ENCODE measurements around the gene EXOC4. TPM values are rescaled to one million over a fixed set of nuclear protein-coding genes. Genes with fewer than 3 reads are reported as not detected.

Gene EXOC4
- total and polyA plus RNA-seq, 2 of the 13 experiments (the other 11 are each of a cell fraction or from before 2014, with no cell fraction given): 22.5 to 39.0 TPM

- Histone ChIP-seq H3K9me3 (ENCODE audit: low read length) (peaks cover 12% of the 10 kb centered on the region), H3K36me3 (replicated peaks in 1 of 2; ENCODE audit: control insufficient read depth in 1 of 2, insufficient read depth in 2 of 2, low read length in 2 of 2) (no peaks in the 10 kb centered on the region), H2AFZ (ENCODE audit: low read length) (no peak overlapping the region), H3K27ac (ENCODE audit: extremely low read length, insufficient read depth, low read length) (no peak overlapping the region), H3K27me3 (ENCODE audit: control insufficient read depth in 1 of 2, insufficient read depth in 2 of 2, low read length in 2 of 2) (no peaks in the 10 kb centered on the region), H3K4me2 (ENCODE audit: low read depth, low read length) (no peak overlapping the region), H3K79me2 (ENCODE audit: insufficient read depth, low read length) (no peaks in the 10 kb centered on the region), H3K4me1 (ENCODE audit: insufficient read depth, low read length) (no peaks in the 10 kb centered on the region), H3K4me3 (replicated peaks in 1 of 3; ENCODE audit: insufficient read depth in 1 of 3, low read depth in 2 of 3, low read length in 3 of 3) (no peak overlapping the region), H4K20me1 (ENCODE audit: insufficient read depth, low read length) (no peaks in the 10 kb centered on the region), H3K9ac (ENCODE audit: insufficient read depth, low read depth, low read length) (no peak overlapping the region)
- in situ Hi-C loops (cut with HindIII; ENCODE audit: extremely low pct_ligation_motif_present, low pct_unique_long_range_greater_than_20kb): no loop called here
- ATAC-seq (no peak), DNase-seq (ENCODE audit: low spot score) (no peak), FAIRE-seq (no peak)
- intact Hi-C loops (cut with micrococcal nuclease; ENCODE audit: unreplicated experiment): no loop called here
- CTCF ChIA-PET (ENCODE audit: low intra/inter-chr PET ratio, low total read pairs): no interaction called here
- no TSS peak for BruUV-seq (replicated peaks)
- POLR2A ChIA-PET: no interaction called here
- TF ChIP-seq ASH2L (IDR thresholded peaks at IDR 0.05; ENCODE audit: insufficient read length, low read depth, low read length): no peak
- no peak for TF ChIP-seq IRF2 (CRISPR knock-in tag; IDR thresholded peaks at IDR 0.05)
- TF ChIP-seq ZNF7 (CRISPR knock-in tag; IDR thresholded peaks at IDR 0.05): peak; percentile 71
- no peak for TF ChIP-seq ZNF337 (CRISPR knock-in tag; IDR thresholded peaks at IDR 0.05; ENCODE audit: borderline replicate concordance, low read depth)
- no peak for TF ChIP-seq DR1 (CRISPR knock-in tag; IDR thresholded peaks at IDR 0.05)
Measured at GRCh38 chr7:133919810-133920209, 666.9 kb downstream of the EXOC4 start.

- Histone ChIP-seq H3K4me2 (ENCODE audit: low read depth, low read length) (no peak overlapping the region), H3K79me2 (ENCODE audit: insufficient read depth, low read length) (no peaks in the 10 kb centered on the region), H3K4me1 (ENCODE audit: insufficient read depth, low read length) (no peaks in the 10 kb centered on the region), H3K9me3 (ENCODE audit: low read length) (peaks cover 12% of the 10 kb centered on the region), H4K20me1 (ENCODE audit: insufficient read depth, low read length) (no peaks in the 10 kb centered on the region), H3K27ac (ENCODE audit: extremely low read length, insufficient read depth, low read length) (no peak overlapping the region), H3K27me3 (ENCODE audit: control insufficient read depth in 1 of 2, insufficient read depth in 2 of 2, low read length in 2 of 2) (no peaks in the 10 kb centered on the region), H3K4me3 (replicated peaks in 1 of 3; ENCODE audit: insufficient read depth in 1 of 3, low read depth in 2 of 3, low read length in 3 of 3) (no peak overlapping the region), H2AFZ (ENCODE audit: low read length) (no peak overlapping the region), H3K9ac (ENCODE audit: insufficient read depth, low read depth, low read length) (no peak overlapping the region), H3K36me3 (replicated peaks in 1 of 2; ENCODE audit: control insufficient read depth in 1 of 2, insufficient read depth in 2 of 2, low read length in 2 of 2) (no peaks in the 10 kb centered on the region)
- ChIA-PET POLR2A (no interaction called here), CTCF (ENCODE audit: low intra/inter-chr PET ratio, low total read pairs) (no interaction called here)
- intact Hi-C loops (cut with micrococcal nuclease; ENCODE audit: unreplicated experiment): no loop called here
- BruUV-seq (replicated peaks): no TSS peak
- TF ChIP-seq TERF1 (CRISPR knock-in tag; IDR thresholded peaks at IDR 0.05) (no peak), CBX1 (IDR thresholded peaks at IDR 0.05; ENCODE audit: low read depth) (no peak), PCBP2 (optimal IDR thresholded peaks at IDR 0.05; ENCODE audit: low read depth, low read length, poor library complexity, severe bottlenecking) (no peak), ZNF160 (CRISPR knock-in tag; IDR thresholded peaks at IDR 0.05) (peak; percentile 95), MED8 (CRISPR knock-in tag; IDR thresholded peaks at IDR 0.05; ENCODE audit: insufficient replicate concordance) (no peak)
- FAIRE-seq (no peak), DNase-seq (ENCODE audit: low spot score) (no peak), ATAC-seq (no peak)
- in situ Hi-C loops (cut with HindIII; ENCODE audit: extremely low pct_ligation_motif_present, low pct_unique_long_range_greater_than_20kb): no loop called here
Measured at GRCh38 chr7:133921635-133922182, 668.8 kb downstream of the EXOC4 start.

All from HepG2 (cell line).